Activated B cell treated with CpG ODN at 0.5 μM for 24 hours (primary cell): ENCODE results near the gene EVI2A. TPM values are rescaled to one million over a fixed set of nuclear protein-coding genes. Genes with fewer than 3 reads are reported as not detected.
A peak's percentile ranks its signal among the peaks of the same experiment; 100 is the strongest.

Experiments used
- ATAC-seq: fragments of 200-7000 bp; cut with Tn5 transposase; one replicate; pipeline ENCODE4 v1.10.0; 2021; ENCODE audit warnings: low read depth, mild to moderate bottlenecking, moderate library complexity
- CTCF ChIA-PET: fragments of 350-600 bp; sonication (Branson Sonifier 250); formaldehyde crosslinking; loops from one replicate; lab custom pipeline; 2021; ENCODE audit warnings: antibody characterized with exemption; lab: Charles Lee
- POLR2A ChIA-PET: fragments of 350-600 bp; sonication (Branson Sonifier 250); formaldehyde crosslinking; loops from one replicate; lab custom pipeline; 2021; ENCODE audit warnings: antibody characterized with exemption; lab: Charles Lee
- DNase-seq: peaks from one replicate; pipeline ENCODE4 v3.0.0; 2022
- H3K27ac Mint-ChIP-seq: one replicate; pipeline ENCODE4 v1.8.0; 2020; ENCODE audit warnings: mixed read lengths
- H3K27me3 Mint-ChIP-seq: one replicate; pipeline ENCODE4 v1.8.0; 2021; ENCODE audit warnings: mixed read lengths
- H3K36me3 Mint-ChIP-seq: one replicate; pipeline ENCODE4 v1.8.0; 2021; ENCODE audit warnings: low read depth, mixed read lengths
- H3K4me1 Mint-ChIP-seq: one replicate; pipeline ENCODE4 v1.8.0; 2021; ENCODE audit warnings: mixed read lengths
- H3K4me3 Mint-ChIP-seq: one replicate; pipeline ENCODE4 v1.8.0; 2020; ENCODE audit warnings: mild to moderate bottlenecking, mixed read lengths
- H3K9me3 Mint-ChIP-seq: one replicate; pipeline ENCODE4 v1.8.0; 2020; ENCODE audit warnings: mixed read lengths
- CTCF ChIP-seq: fragments of 200-600 bp; IDR thresholded peaks from one replicate; pipeline ENCODE4 v1.8.0; 2022; ENCODE audit warnings: antibody characterized with exemption, mild to moderate bottlenecking
- intact Hi-C: fragments of 100-400 bp; cut with micrococcal nuclease; formaldehyde crosslinking; loops from one replicate; pipeline ENCODE4 v1.15.1; 2024
- total RNA-seq: library from RNA; stranded (reverse); gene quantifications from 2 replicates; pipeline ENCODE4 v1.2.3, GENCODE V29; 2022

The EVI2A gene
- total RNA-seq, 1 donor from 2014 or later = 52.5 TPM

DNA sequence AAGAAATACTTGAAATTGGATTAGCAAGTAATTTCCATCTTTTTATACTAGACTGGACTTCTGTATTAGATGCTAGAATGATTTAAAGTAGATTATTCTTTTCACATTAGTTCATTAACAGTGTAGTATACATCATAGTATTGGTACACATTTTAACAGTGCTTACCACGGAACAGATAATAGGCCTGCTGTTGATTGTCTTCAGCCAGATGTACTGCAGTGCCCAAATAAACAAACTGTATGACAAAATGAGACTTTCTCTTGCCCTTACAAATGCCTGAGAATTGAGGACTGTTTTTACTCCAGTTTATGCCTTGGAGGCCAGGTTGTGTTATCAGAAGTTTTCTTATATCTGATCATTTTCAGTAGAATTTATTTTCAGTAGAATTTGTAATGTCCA lies 631 bp downstream of the EVI2A start:
- no peaks in the 10 kb centered on the region for H3K27me3 Mint-ChIP-seq
- no peak for DNase-seq
- H3K4me3 Mint-ChIP-seq = peak overlapping the region; percentile 84
- H3K4me1 Mint-ChIP-seq = peaks cover 48% of the 10 kb centered on the region
- ChIA-PET POLR2A (interaction anchor here (0.6 to 7.5 kb wide), 6 partner anchors 13 to 1030 kb away, joined by 3 to 247 read pairs (median 4); partner anchors contain the start of gene UTP6), CTCF (interaction anchor here (0.8 to 2.3 kb wide), 4 partner anchors 52 to 117 kb away, joined by 3 to 10 read pairs (median 3); no protein-coding TSS in a partner anchor)
- peak overlapping the region; percentile 96 for H3K27ac Mint-ChIP-seq
- intact Hi-C loops = loop anchor here (1.0 to 10.0 kb wide), 2 partner anchors 53 to 56 kb away; no protein-coding TSS in a partner anchor
- H3K36me3 Mint-ChIP-seq = peaks cover 25% of the 10 kb centered on the region
- ATAC-seq = no peak
- H3K9me3 Mint-ChIP-seq = no peaks in the 10 kb centered on the region
- TF ChIP-seq CTCF = no peak

DNA sequence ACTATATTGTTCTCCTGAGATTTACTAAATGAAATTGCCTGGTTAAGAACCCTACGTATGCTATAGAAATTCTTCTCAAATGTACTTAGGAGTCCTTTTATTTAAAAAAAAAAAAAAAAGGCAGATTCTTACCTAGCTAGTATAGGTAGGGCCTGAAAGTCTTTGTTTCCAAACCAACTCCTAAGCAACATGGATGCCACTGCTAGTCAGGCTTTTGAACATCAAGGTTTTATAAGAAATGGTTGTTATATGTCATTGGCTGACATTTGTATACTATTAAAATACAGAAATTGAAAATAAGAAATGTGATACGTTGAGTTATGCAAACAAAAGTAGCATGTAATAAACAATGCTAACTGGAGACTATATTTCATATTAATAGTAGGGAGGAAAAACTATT lies 1.2 kb downstream of the EVI2A start:
- no peak for TF ChIP-seq CTCF
- Mint-ChIP-seq H3K27me3 (no peaks in the 10 kb centered on the region), H3K36me3 (peaks cover 25% of the 10 kb centered on the region), H3K9me3 (no peaks in the 10 kb centered on the region), H3K27ac (peak overlapping the region; percentile 96), H3K4me1 (peaks cover 52% of the 10 kb centered on the region), H3K4me3 (peak overlapping the region; percentile 84)
- ATAC-seq = no peak
- ChIA-PET POLR2A (interaction anchor here (0.6 to 7.5 kb wide), 9 partner anchors 13 to 1231 kb away, joined by 3 to 247 read pairs (median 3); no protein-coding TSS in a partner anchor), CTCF (interaction anchor here (0.8 to 2.3 kb wide), 4 partner anchors 53 to 117 kb away, joined by 3 to 10 read pairs (median 4); no protein-coding TSS in a partner anchor)
- intact Hi-C loops = loop anchor here (10.0 kb wide), 1 partner anchor 55 kb away; no protein-coding TSS in a partner anchor
- DNase-seq = no peak

DNA sequence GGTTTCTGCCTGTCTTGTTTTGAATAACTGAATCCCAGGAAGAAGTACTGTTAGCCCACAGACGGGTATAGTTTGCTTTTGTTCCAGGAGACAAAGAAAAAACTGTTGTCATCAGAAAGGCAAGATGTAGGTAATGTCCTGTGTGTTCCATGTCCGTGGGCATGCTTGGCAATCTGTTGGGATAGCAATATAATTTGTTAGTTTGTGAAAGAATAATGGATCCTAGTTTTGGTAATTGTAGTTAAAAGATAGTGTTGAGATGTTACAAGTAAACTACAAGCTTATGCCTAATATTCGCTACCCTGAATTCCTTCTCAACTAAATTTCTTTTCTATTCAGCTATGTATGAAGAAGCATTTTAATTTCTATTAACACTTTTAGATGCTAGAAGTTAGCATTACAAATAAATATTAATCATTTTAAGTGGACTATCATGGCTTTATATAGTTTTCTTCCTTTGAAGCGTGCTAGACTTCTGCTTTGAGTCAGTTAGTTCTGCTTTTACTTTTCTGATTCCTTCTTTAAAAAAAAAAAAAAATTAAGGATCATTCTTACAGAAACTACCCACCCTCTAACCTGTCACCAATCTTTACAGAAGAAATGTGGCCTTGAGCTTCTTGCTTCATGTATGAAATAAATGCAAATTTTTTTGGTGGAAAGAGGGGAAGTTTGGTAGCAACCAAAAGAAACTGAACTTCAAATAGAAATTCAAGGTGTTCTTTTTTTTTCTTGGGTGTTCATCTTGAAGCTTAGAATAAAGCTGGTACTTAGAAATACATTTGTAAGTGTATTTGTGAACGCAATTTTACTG lies 2.4 kb downstream of the EVI2A start:
- Mint-ChIP-seq H3K4me3 (peak overlapping the region; percentile 84), H3K36me3 (peaks cover 27% of the 10 kb centered on the region), H3K9me3 (peaks cover 3% of the 10 kb centered on the region), H3K27ac (peak overlapping the region; percentile 96), H3K4me1 (peaks cover 62% of the 10 kb centered on the region), H3K27me3 (no peaks in the 10 kb centered on the region)
- no peak for TF ChIP-seq CTCF
- POLR2A ChIA-PET = interaction anchor here (0.5 to 7.5 kb wide), 20 partner anchors 12 to 1840 kb away, joined by 3 to 247 read pairs (median 5); no protein-coding TSS in a partner anchor
- intact Hi-C loops = loop anchor here (1.0 to 5.0 kb wide), 3 partner anchors 10 to 497 kb away; partner anchors contain the start of gene CRLF3
- CTCF ChIA-PET = interaction anchor here (0.6 to 2.3 kb wide), 3 partner anchors 52 to 174 kb away, joined by 3 to 10 read pairs (median 4); no protein-coding TSS in a partner anchor
- ATAC-seq (peak; percentile 53), DNase-seq (no peak)

- H3K27me3 Mint-ChIP-seq = no peaks in the 10 kb centered on the region
- POLR2A ChIA-PET = interaction anchor here (0.5 to 7.5 kb wide), 12 partner anchors 11 to 1581 kb away, joined by 3 to 247 read pairs (median 4); no protein-coding TSS in a partner anchor
- intact Hi-C loops = loop anchor here (2.0 to 5.0 kb wide), 2 partner anchors 176 to 496 kb away; partner anchors contain the start of gene CRLF3
- no peak for TF ChIP-seq CTCF
- peak overlapping the region; percentile 84 for H3K4me3 Mint-ChIP-seq
- ATAC-seq = peak; percentile 26
- peaks cover 32% of the 10 kb centered on the region for H3K36me3 Mint-ChIP-seq
- H3K27ac Mint-ChIP-seq = peak overlapping the region; percentile 96
- H3K4me1 Mint-ChIP-seq = peaks cover 57% of the 10 kb centered on the region
- no peak for DNase-seq
- CTCF ChIA-PET = interaction anchor here (2.3 kb wide), 1 partner anchor 54 kb away, joined by 10 read pairs; no protein-coding TSS in a partner anchor
- H3K9me3 Mint-ChIP-seq = peaks cover 3% of the 10 kb centered on the region
Measured at GRCh38 chr17:31318298-31318801, 3.1 kb downstream of the EVI2A start.
